Neural crest cell (in vitro differentiated cells): ENCODE data around the gene TMEM91. TPM values are rescaled to one million over a fixed set of nuclear protein-coding genes. Genes with fewer than 3 reads are reported as not detected.

Experiments
- DNase-seq: peaks from one replicate; pipeline ENCODE4 v3.0.0; 2021; ENCODE audit warnings: low read depth, mixed read lengths, low spot score
- H3K27ac Mint-ChIP-seq: one replicate; pipeline ENCODE4 v1.8.0; 2021; ENCODE audit warnings: mild to moderate bottlenecking, mixed read lengths; ENCODE audit not compliant: unreplicated experiment
- H3K27me3 Mint-ChIP-seq: 2 replicates; pipeline ENCODE4 v1.8.0; 2021; ENCODE audit warnings: low read depth, mild to moderate bottlenecking, mixed read lengths
- H3K36me3 Mint-ChIP-seq: 2 replicates; pipeline ENCODE4 v1.8.0; 2021; ENCODE audit warnings: low read depth, mild to moderate bottlenecking, mixed read lengths
- H3K4me1 Mint-ChIP-seq: 2 replicates; pipeline ENCODE4 v1.8.0; 2021; ENCODE audit warnings: mixed read lengths
- H3K4me3 Mint-ChIP-seq: one replicate; pipeline ENCODE4 v1.8.0; 2021; ENCODE audit warnings: mild to moderate bottlenecking, mixed read lengths
- H3K9me3 Mint-ChIP-seq: 2 replicates; pipeline ENCODE4 v1.8.0; 2021; ENCODE audit warnings: mixed read lengths
- total RNA-seq: library from RNA; stranded (reverse); gene quantifications from 2 replicates; pipeline ENCODE4 v1.2.1, GENCODE V29; 2021
- TF ChIP-seq, protein P1 (sequence below): fragments of 200-600 bp; sonication (generic); conservative IDR thresholded peaks from 2 replicates; pipeline ENCODE4 v1.5.0; 2021; ENCODE audit warnings: antibody characterized with exemption, mild to moderate bottlenecking

Gene TMEM91
- total RNA-seq, 1 donor from 2014 or later = 6.6 TPM

DNA sequence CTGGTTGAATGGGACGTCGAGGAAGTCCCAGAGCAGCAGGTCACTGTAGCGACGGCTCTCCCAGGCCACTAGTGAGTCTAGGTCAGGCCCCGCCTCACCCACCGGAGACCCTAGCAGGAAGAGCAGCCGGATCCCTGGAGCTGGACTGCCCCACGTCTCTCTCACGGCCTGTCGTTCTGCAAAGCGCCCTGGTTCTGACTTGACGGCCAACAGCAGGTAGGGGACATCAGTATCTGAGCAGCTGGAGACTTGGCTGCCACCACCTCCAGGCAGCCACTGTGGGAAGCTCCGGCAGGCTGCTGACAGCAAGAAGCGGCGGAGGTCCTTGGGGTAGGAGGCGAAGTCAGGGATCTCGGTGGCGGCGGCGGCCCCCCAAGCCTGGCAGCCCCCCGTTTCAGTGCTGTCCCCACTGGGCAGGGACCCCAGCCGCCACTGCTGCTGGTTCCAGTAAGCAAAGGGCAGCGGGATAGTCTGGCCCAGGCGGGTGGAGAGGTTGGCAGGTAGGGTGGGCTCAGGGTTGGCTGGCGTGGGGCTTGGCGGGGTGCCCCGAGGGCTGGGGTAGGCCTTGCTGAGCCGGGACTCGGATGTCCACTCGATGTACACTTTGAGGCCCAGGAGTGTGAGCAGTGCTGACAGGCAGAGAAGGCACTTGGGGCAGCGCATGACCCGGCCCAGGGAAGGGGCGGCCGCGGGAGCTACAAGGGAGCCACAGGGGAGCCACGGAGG is 49.9 kb downstream of the TMEM91 start:
- Mint-ChIP-seq H3K36me3 (no peaks in the 10 kb centered on the region), H3K27ac (peak overlapping the region; percentile 19), H3K4me1 (peaks cover 5% of the 10 kb centered on the region), H3K27me3 (no peaks in the 10 kb centered on the region), H3K9me3 (no peaks in the 10 kb centered on the region), H3K4me3 (no peak overlapping the region)
- TF ChIP-seq, protein P1, sequence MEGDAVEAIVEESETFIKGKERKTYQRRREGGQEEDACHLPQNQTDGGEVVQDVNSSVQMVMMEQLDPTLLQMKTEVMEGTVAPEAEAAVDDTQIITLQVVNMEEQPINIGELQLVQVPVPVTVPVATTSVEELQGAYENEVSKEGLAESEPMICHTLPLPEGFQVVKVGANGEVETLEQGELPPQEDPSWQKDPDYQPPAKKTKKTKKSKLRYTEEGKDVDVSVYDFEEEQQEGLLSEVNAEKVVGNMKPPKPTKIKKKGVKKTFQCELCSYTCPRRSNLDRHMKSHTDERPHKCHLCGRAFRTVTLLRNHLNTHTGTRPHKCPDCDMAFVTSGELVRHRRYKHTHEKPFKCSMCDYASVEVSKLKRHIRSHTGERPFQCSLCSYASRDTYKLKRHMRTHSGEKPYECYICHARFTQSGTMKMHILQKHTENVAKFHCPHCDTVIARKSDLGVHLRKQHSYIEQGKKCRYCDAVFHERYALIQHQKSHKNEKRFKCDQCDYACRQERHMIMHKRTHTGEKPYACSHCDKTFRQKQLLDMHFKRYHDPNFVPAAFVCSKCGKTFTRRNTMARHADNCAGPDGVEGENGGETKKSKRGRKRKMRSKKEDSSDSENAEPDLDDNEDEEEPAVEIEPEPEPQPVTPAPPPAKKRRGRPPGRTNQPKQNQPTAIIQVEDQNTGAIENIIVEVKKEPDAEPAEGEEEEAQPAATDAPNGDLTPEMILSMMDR = no peak
- DNase-seq = no peak

DNA sequence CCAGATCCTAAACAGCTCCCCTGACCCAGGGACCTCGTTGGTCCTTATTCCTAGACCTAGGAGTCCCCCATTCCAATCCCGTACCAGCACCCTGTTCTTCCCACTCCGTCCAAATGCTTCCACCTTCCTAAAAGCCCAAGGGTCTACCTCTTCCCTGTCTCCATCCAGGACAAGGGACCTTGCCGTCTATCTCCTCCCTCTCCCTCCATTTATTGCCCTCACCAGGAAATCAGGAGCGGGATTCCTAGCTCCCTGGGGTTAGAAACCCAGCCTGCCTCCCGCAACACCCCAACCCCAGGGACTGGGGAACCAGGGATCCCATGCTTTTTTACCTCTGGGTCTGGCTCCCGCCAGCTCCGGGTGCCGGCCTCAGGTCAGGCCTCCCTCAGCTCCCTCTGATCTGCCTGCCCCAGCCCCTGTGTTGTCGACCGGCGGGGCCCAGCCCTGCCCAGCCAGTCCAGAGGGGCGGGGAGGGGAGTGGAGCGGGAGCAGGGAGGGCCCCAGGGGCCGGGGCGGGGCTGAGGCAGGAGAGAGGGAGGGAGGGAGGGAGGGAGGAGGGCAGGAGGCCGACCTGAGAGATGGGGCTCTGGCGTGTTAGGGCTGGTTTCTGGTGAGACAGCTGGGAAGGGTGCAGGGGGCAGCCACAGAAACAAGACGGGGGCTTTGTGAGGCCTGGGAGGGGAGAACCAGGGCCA is 50.8 kb downstream of the TMEM91 start, which contains the start of gene B3GNT8:
TSS of gene B3GNT8 (minus strand) at position 423 of the 695 bp plus-strand sequence. CDS start 596 bp downstream, outside the sequence.
- Mint-ChIP-seq H3K27me3 (no peaks in the 10 kb centered on the region), H3K4me3 (peak within 1 kb of the TSS; percentile 49), H3K4me1 (peaks cover 5% of the 10 kb centered on the region), H3K36me3 (peaks cover under 1% of the 10 kb centered on the region), H3K9me3 (no peaks in the 10 kb centered on the region), H3K27ac (peak within 1 kb of the TSS; percentile 27)
- TF ChIP-seq, protein P1 = no peak
- DNase-seq = peak; percentile 44

DNA sequence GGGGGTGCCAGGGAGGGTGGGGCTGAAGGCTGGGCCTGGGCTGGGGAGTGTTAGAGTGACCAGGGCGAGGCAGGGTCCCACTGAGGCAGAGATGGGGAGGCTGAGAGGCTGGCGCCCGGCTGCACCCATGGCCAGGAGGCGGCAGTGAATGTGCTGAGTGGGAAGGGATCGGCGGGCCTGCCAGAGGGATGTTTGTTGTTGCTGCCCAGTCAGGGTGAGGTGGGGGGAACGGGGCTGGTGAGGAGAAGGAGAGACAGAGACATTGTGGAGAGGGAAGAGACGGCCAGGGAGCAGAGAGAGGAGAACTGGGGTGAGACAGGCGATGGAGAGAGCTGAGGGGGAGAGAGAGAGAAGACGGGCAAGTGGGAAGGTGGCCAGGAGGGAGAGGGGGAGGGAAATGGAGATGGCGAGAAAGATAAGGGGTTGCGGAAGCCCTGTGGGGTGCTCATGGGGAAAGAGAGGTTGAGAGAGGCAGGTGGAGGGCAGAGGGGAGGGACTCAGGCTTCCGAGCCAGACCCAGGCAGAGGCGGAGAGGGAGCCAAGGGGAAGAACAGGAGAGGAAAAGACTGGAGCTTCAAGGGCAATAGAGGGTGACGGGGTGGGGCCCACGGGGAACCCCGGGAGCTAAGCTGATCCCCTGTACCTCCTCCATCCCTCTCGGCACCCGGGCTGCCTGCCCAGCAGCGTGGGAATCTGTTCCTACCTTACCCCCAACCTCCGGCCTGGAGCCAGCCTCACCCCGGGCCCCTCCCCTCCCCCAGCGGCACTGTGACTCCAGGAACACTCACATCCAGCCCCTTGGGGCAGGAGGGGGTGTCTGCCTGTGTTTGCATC is 51.5 kb downstream of the TMEM91 start:
- Mint-ChIP-seq H3K9me3 (no peaks in the 10 kb centered on the region), H3K4me1 (peaks cover 5% of the 10 kb centered on the region), H3K4me3 (no peak overlapping the region), H3K27ac (peak overlapping the region; percentile 27), H3K27me3 (no peaks in the 10 kb centered on the region), H3K36me3 (peaks cover 3% of the 10 kb centered on the region)
- DNase-seq = no peak
- TF ChIP-seq, protein P1 = no peak

DNA sequence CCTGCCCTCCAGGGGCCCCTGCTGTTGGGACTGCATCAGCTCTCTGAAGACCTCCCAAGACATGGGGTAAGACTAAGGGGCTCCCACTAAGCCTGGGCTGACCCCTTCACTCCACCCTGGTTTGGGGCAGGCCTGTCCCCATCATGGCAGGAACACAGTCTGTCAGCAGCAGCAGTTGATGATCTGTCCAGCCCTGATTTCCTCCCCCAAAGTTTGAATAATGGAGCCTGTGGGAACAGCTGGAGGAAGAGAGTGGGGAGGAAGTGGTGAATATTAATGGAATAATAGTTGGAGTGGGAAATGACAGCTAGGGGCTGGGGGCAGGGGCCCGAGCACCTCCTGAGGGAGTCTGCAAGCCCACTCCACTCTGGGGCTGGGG is 52.1 kb downstream of the TMEM91 start:
- TF ChIP-seq, protein P1 = no peak
- peaks cover 3% of the 10 kb centered on the region for H3K36me3 Mint-ChIP-seq
- H3K4me3 Mint-ChIP-seq = no peak overlapping the region
- H3K27ac Mint-ChIP-seq = peak overlapping the region; percentile 95
- no peak for DNase-seq
- H3K4me1 Mint-ChIP-seq = peaks cover 5% of the 10 kb centered on the region
- H3K27me3 Mint-ChIP-seq = no peaks in the 10 kb centered on the region
- H3K9me3 Mint-ChIP-seq = no peaks in the 10 kb centered on the region

DNA sequence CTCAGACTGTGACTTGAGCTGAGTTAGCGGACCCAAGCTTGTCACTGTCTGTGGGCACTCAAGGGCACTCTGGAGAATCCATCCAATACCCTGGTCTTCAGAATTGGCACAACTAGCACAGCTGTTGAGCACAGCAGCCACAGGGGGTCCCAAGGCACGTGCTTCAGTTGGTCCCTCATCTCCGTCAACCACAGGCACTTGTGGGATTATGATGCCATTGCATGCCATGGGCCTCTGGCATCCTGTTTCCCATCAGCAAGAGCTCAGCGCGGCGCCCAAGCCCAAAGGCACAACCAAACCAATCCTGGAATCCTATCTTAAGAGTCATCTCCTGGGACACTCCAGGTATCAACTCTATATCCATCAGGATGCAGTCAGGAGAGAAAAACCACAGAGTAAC is 54.6 kb downstream of the TMEM91 start:
- TF ChIP-seq, protein P1 = no peak
- H3K27ac Mint-ChIP-seq = no peak overlapping the region
- no peaks in the 10 kb centered on the region for H3K27me3 Mint-ChIP-seq
- no peaks in the 10 kb centered on the region for H3K9me3 Mint-ChIP-seq
- peaks cover 3% of the 10 kb centered on the region for H3K36me3 Mint-ChIP-seq
- no peak overlapping the region for H3K4me3 Mint-ChIP-seq
- peaks cover 5% of the 10 kb centered on the region for H3K4me1 Mint-ChIP-seq
- DNase-seq = no peak
